HL-60 (cell line): ENCODE data around the gene TBCD.

Source experiments
- DNase-seq, 2 experiments: peaks; one replicate each; pipeline ENCODE4 v3.0.0-alpha.2; 2010 to 2020; ENCODE audit warnings: low read depth in 1 of 2, low spot score in 1 of 2
- H3K27ac ChIP-seq: fragments of 250-450 bp; sonication (Bioruptor Pico); replicated peaks from 2 replicates; pipeline ENCODE4 v1.5.1; 2020; ENCODE audit warnings: mild to moderate bottlenecking, moderate library complexity
- H3K27me3 ChIP-seq: fragments of 250-450 bp; sonication (Bioruptor Pico); 2 replicates; pipeline ENCODE4 v1.5.1; 2021; ENCODE audit warnings: mild to moderate bottlenecking, moderate library complexity; ENCODE audit not compliant: insufficient read depth, poor library complexity, severe bottlenecking
- H3K4me3 ChIP-seq: replicated peaks from 2 replicates; pipeline ENCODE4 v1.5.1; 2011; ENCODE audit warnings: mild to moderate bottlenecking, control low read depth, low read length; ENCODE audit not compliant: insufficient read depth
- CTCF ChIP-seq: IDR thresholded peaks from one replicate; pipeline ENCODE4 v1.5.1; 2011; ENCODE audit warnings: low read length, control low read depth, inconsistent platforms; ENCODE audit not compliant: insufficient read depth
- GABPA ChIP-seq: IDR thresholded peaks from 2 replicates; pipeline ENCODE4 v1.6.1; 2012; ENCODE audit warnings: low read depth
- POLR2AphosphoS5 ChIP-seq: IDR thresholded peaks from 2 replicates; pipeline ENCODE4 v1.6.1; 2012; ENCODE audit warnings: low read depth
- REST ChIP-seq: IDR thresholded peaks from 2 replicates; pipeline ENCODE4 v1.6.1; 2012; ENCODE audit warnings: low read depth; ENCODE audit not compliant: insufficient replicate concordance
- SPI1 ChIP-seq: IDR thresholded peaks from 2 replicates; pipeline ENCODE4 v1.6.1; 2012; ENCODE audit warnings: low read depth, mild to moderate bottlenecking, borderline replicate concordance

TBCD gene

GRCh38 chr17:82932518-82933310, 180.8 kb downstream of the TBCD start:
- DNase-seq, result no peak
- Histone ChIP-seq H3K4me3 (no peak overlapping the region), H3K27me3 (no peaks in the 10 kb centered on the region), H3K27ac (no peak overlapping the region)
- no peak for TF ChIP-seq SPI1
- TF ChIP-seq POLR2AphosphoS5, result no peak
- no peak for TF ChIP-seq REST
- no peak for TF ChIP-seq CTCF

- H3K4me3 ChIP-seq, result no peak overlapping the region
- no peak for DNase-seq
Measured at GRCh38 chr17:82933911-82934310, 182.0 kb downstream of the TBCD start.

More at GRCh38 chr17:82933911-82934310, 182.0 kb downstream of the TBCD start:
- no peak for TF ChIP-seq REST
- TF ChIP-seq GABPA, result no peak
- no peak for TF ChIP-seq CTCF
- TF ChIP-seq SPI1, result no peak
- TF ChIP-seq POLR2AphosphoS5, result no peak
- H3K27ac ChIP-seq, result no peak overlapping the region
- no peaks in the 10 kb centered on the region for H3K27me3 ChIP-seq
